Motor neuron (in vitro differentiated cells): ENCODE results near the gene CRISPLD2. TPM values are rescaled to one million over a fixed set of nuclear protein-coding genes. Genes with fewer than 3 reads are reported as not detected.

Source experiments
- ATAC-seq, 8 experiments: fragments of 200-7000 bp; cut with Tn5 transposase; replicated peaks in 6 of 8; 2 replicates each; pipeline ENCODE4 v1.8.0; 2021; ENCODE audit warnings: mild to moderate bottlenecking in 8 of 8, moderate library complexity in 8 of 8
- H3K27ac ChIP-seq, 2 donors: fragments of 250-450 bp; sonication (Bioruptor Pico); 2 replicates each; pipeline ENCODE4 v1.9.0; 2021; ENCODE audit warnings: antibody characterized with exemption in 2 of 2, mild to moderate bottlenecking in 2 of 2, moderate library complexity in 1 of 2
- H3K4me1 ChIP-seq, 2 donors: fragments of 250-450 bp; sonication (Bioruptor Pico); replicated peaks in 1 of 2; 2 replicates each; pipeline ENCODE4 v1.6.1; 2021; ENCODE audit warnings: antibody characterized with exemption in 2 of 2, mild to moderate bottlenecking in 2 of 2, moderate library complexity in 1 of 2
- H3K4me3 ChIP-seq, 5 donors: fragments of 250-450 bp; sonication (Bioruptor Pico); 2 replicates each; pipeline ENCODE4 v1.9.0; 2021; ENCODE audit warnings: antibody characterized with exemption in 5 of 5, mild to moderate bottlenecking in 5 of 5, moderate library complexity in 4 of 5
- WGBS, 10 experiments: fragments of 450-650 bp; shearing (Covaris generic); methylation state at CpG; one replicate each; pipeline ENCODE4 v1.0.0; 2022; 5-methylcytosine and 5-hydroxymethylcytosine counted together
- in situ Hi-C, 9 experiments: fragments of 400-800 bp; cut with MboI; loops; one replicate each; pipeline ENCODE4 v1.15.0; 2021; ENCODE audit warnings: low sequenced_read_pairs in 9 of 9, low pct_unique_long_range_greater_than_20kb in 2 of 9; ENCODE audit not compliant: unreplicated experiment in 9 of 9
- total RNA-seq, 8 experiments: library from RNA; unstranded; fragments of 300-600 nt; gene quantifications; 2 replicates each; pipeline versions ENCODE4 v1.2.3 to v1.2.4, GENCODE V29; 2022

Gene CRISPLD2
- total RNA-seq, 8 experiments from 2014 or later = 0.14 to 15.4 (median 1.3) TPM

GRCh38 chr16:84891149-84891795, 71.5 kb downstream of the CRISPLD2 start:
- ATAC-seq = peak in 1 of 8 experiments; percentile 36
- Histone ChIP-seq H3K4me3 (no peak overlapping the region), H3K27ac (peak overlapping the region in 1 of 2 donors; percentile 59), H3K4me1 (peaks cover 3 to 9% of the 10 kb centered on the region in 2 donors)
- 41 to 90% (median 82%) methylated on average over 2 to 11 of the region's 17 CpGs; no CpG with 5 or more reads in 4 of the 10 experiments for WGBS, 10 experiments
- in situ Hi-C loops = no loop called here

GRCh38 chr16:84892097-84892496, 72.3 kb downstream of the CRISPLD2 start:
- no peak overlapping the region for H3K4me3 ChIP-seq
- H3K4me1 ChIP-seq = peaks cover 3 to 7% of the 10 kb centered on the region in 2 donors
- WGBS, 10 experiments = 40 to 100% (median 60%) methylated on average over 1 to 3 of the region's 10 CpGs; no CpG with 5 or more reads in 5 of the 10 experiments
- in situ Hi-C loops = no loop called here
- ATAC-seq = no peak
- H3K27ac ChIP-seq = no peak overlapping the region

GRCh38 chr16:84893467-84893848, 73.7 kb downstream of the CRISPLD2 start:
- Histone ChIP-seq H3K4me1 (peaks cover 3 to 7% of the 10 kb centered on the region in 2 donors), H3K4me3 (no peak overlapping the region), H3K27ac (no peak overlapping the region)
- WGBS, 10 experiments = 60 to 100% (median 100%) methylated on average over 1 to 3 of the region's 3 CpGs; no CpG with 5 or more reads in 5 of the 10 experiments
- in situ Hi-C loops = no loop called here
- no peak for ATAC-seq

- in situ Hi-C loops = no loop called here
- no peak overlapping the region for H3K27ac ChIP-seq
- ATAC-seq = no peak
- no peak overlapping the region for H3K4me3 ChIP-seq
- H3K4me1 ChIP-seq = peaks cover 3 to 7% of the 10 kb centered on the region in 2 donors
- WGBS, 10 experiments = 63 to 100% (median 84%) methylated on average over 1 to 9 of the region's 12 CpGs
Measured at GRCh38 chr16:84893849-84894599, 74.2 kb downstream of the CRISPLD2 start.

- 20 to 94% (median 80%) methylated on average over 1 to 5 of the region's 6 CpGs; no CpG with 5 or more reads in 2 of the 10 experiments for WGBS, 10 experiments
- H3K4me1 ChIP-seq = peaks cover 3 to 7% of the 10 kb centered on the region in 2 donors
- no peak for ATAC-seq
- in situ Hi-C loops = no loop called here
- no peak overlapping the region for H3K4me3 ChIP-seq
- H3K27ac ChIP-seq = no peak overlapping the region
Measured at GRCh38 chr16:84895016-84895415, 75.2 kb downstream of the CRISPLD2 start.

GRCh38 chr16:84896847-84897246, 77.1 kb downstream of the CRISPLD2 start:
- no peak for ATAC-seq
- 66 to 100% (median 87%) methylated on average over 2 to 6 of the region's 9 CpGs; no CpG with 5 or more reads in 6 of the 10 experiments for WGBS, 10 experiments
- no peak overlapping the region for H3K4me3 ChIP-seq
- in situ Hi-C loops = no loop called here
- H3K27ac ChIP-seq = no peak overlapping the region
- H3K4me1 ChIP-seq = peaks cover 0 to 1% of the 10 kb centered on the region in 2 donors

GRCh38 chr16:84897911-84898377, 78.2 kb downstream of the CRISPLD2 start:
- ATAC-seq = no peak
- 45 to 100% (median 85%) methylated on average over 1 to 9 of the region's 15 CpGs; no CpG with 5 or more reads in 1 of the 10 experiments for WGBS, 10 experiments
- in situ Hi-C loops = no loop called here
- no peak overlapping the region for H3K27ac ChIP-seq
- no peak overlapping the region for H3K4me3 ChIP-seq
- no peaks in the 10 kb centered on the region for H3K4me1 ChIP-seq

- no peaks in the 10 kb centered on the region for H3K4me1 ChIP-seq
- in situ Hi-C loops = no loop called here
- no peak overlapping the region for H3K4me3 ChIP-seq
- 0 to 83% (median 67%) methylated on average over 1 to 2 of the region's 2 CpGs; no CpG with 5 or more reads in 7 of the 10 experiments for WGBS, 10 experiments
- peak in 2 of 8 experiments; percentile 56 to 77 for ATAC-seq
- no peak overlapping the region for H3K27ac ChIP-seq
Measured at GRCh38 chr16:84898447-84898846, 78.7 kb downstream of the CRISPLD2 start.

GRCh38 chr16:84899414-84899813, 79.6 kb downstream of the CRISPLD2 start:
- in situ Hi-C loops = no loop called here
- no peak overlapping the region for H3K27ac ChIP-seq
- H3K4me1 ChIP-seq = no peaks in the 10 kb centered on the region
- H3K4me3 ChIP-seq = no peak overlapping the region
- no peak for ATAC-seq
- 60 to 100% (median 96%) methylated on average over 1 to 7 of the region's 8 CpGs; no CpG with 5 or more reads in 1 of the 10 experiments for WGBS, 10 experiments

GRCh38 chr16:84905965-84906460, 86.2 kb downstream of the CRISPLD2 start:
- Histone ChIP-seq H3K4me1 (no peaks in the 10 kb centered on the region), H3K4me3 (no peak overlapping the region), H3K27ac (no peak overlapping the region)
- in situ Hi-C loops = no loop called here
- WGBS, 10 experiments = 86 to 100% (median 94%) methylated on average over 2 to 8 of the region's 9 CpGs; no CpG with 5 or more reads in 4 of the 10 experiments
- no peak for ATAC-seq

- no peak for ATAC-seq
- H3K4me3 ChIP-seq = no peak overlapping the region
- in situ Hi-C loops = no loop called here
- H3K27ac ChIP-seq = no peak overlapping the region
- no peaks in the 10 kb centered on the region for H3K4me1 ChIP-seq
- WGBS, 10 experiments = 58 to 100% (median 86%) methylated on average over 1 to 8 of the region's 13 CpGs; no CpG with 5 or more reads in 1 of the 10 experiments
Measured at GRCh38 chr16:84907051-84907450, 87.3 kb downstream of the CRISPLD2 start.

- ATAC-seq = no peak
- H3K4me1 ChIP-seq = no peaks in the 10 kb centered on the region
- in situ Hi-C loops = no loop called here
- H3K4me3 ChIP-seq = no peak overlapping the region
- no peak overlapping the region for H3K27ac ChIP-seq
- WGBS, 10 experiments = 57 to 91% (median 85%) methylated on average over 1 to 12 of the region's 12 CpGs; no CpG with 5 or more reads in 3 of the 10 experiments
Measured at GRCh38 chr16:84907575-84907974, 87.8 kb downstream of the CRISPLD2 start.

- H3K4me1 ChIP-seq = no peaks in the 10 kb centered on the region
- no peak for ATAC-seq
- in situ Hi-C loops = no loop called here
- H3K4me3 ChIP-seq = no peak overlapping the region
- no peak overlapping the region for H3K27ac ChIP-seq
- 70 to 100% (median 90%) methylated on average over 1 to 5 of the region's 9 CpGs; no CpG with 5 or more reads in 3 of the 10 experiments for WGBS, 10 experiments
Measured at GRCh38 chr16:84909476-84910085, 89.8 kb downstream of the CRISPLD2 start.
